ENCODE data around the gene SFRP2.
A peak's percentile ranks its signal among the peaks of the same experiment; 100 is the strongest.

The SFRP2 gene

GRCh38 chr4:153794006-153794405, 5.1 kb upstream of the SFRP2 start:
- DNase-seq, result no peak

- DNase-seq, result no peak
Measured at GRCh38 chr4:153792618-153793247, 3.9 kb upstream of the SFRP2 start.

GRCh38 chr4:153791746-153792617, 3.1 kb upstream of the SFRP2 start:
- DNase-seq, result peak; percentile 26

- no peak for DNase-seq
Measured at GRCh38 chr4:153790962-153791551, 2.2 kb upstream of the SFRP2 start.

- DNase-seq, result no peak
Measured at GRCh38 chr4:153790500-153790865, 1.6 kb upstream of the SFRP2 start.

- no peak for DNase-seq
Measured at GRCh38 chr4:153789741-153790499, 1.0 kb upstream of the SFRP2 start.

- DNase-seq, result no peak
Measured at GRCh38 chr4:153788051-153788412, 851 bp downstream of the SFRP2 start.

GRCh38 chr4:153787575-153787974, 1.3 kb downstream of the SFRP2 start:
- no peak for DNase-seq

GRCh38 chr4:153787061-153787560, 1.8 kb downstream of the SFRP2 start:
- DNase-seq, result no peak

GRCh38 chr4:153785910-153786721, 2.8 kb downstream of the SFRP2 start:
- DNase-seq, result peak; percentile 39

- no peak for DNase-seq
Measured at GRCh38 chr4:153784166-153784699, 4.7 kb downstream of the SFRP2 start.

GRCh38 chr4:153782581-153782980, 6.3 kb downstream of the SFRP2 start:
- peak; percentile 15 for DNase-seq

GRCh38 chr4:153781717-153782416, 7.0 kb downstream of the SFRP2 start:
- DNase-seq, result peak; percentile 74

- no peak for DNase-seq
Measured at GRCh38 chr4:153781280-153781679, 7.6 kb downstream of the SFRP2 start.

- DNase-seq, result peak; percentile 2
Measured at GRCh38 chr4:153780876-153781275, 8.0 kb downstream of the SFRP2 start.

- DNase-seq, result peak; percentile 93
Measured at GRCh38 chr4:153780221-153780620, 8.7 kb downstream of the SFRP2 start.

GRCh38 chr4:153778383-153778782, 10.5 kb downstream of the SFRP2 start:
- no peak for DNase-seq

- DNase-seq, result no peak
Measured at GRCh38 chr4:153777421-153777820, 11.5 kb downstream of the SFRP2 start.

- DNase-seq, result no peak
Measured at GRCh38 chr4:153776601-153777000, 12.3 kb downstream of the SFRP2 start.

GRCh38 chr4:153773236-153773690, 15.6 kb downstream of the SFRP2 start:
- DNase-seq, result peak; percentile 40

GRCh38 chr4:153771046-153771445, 17.8 kb downstream of the SFRP2 start:
- DNase-seq, result peak; percentile 70

Data from MV-4-11 (cell line).